Measurements from ENCODE around the gene VASH1.
A peak's percentile ranks its signal among the peaks of the same experiment; 100 is the strongest.
"Not testable (repeated sequence)": the region's sequence is repeated elsewhere in the genome, so short reads cannot be mapped to it uniquely, and the experiment has no call there.

Gene VASH1

DNA sequence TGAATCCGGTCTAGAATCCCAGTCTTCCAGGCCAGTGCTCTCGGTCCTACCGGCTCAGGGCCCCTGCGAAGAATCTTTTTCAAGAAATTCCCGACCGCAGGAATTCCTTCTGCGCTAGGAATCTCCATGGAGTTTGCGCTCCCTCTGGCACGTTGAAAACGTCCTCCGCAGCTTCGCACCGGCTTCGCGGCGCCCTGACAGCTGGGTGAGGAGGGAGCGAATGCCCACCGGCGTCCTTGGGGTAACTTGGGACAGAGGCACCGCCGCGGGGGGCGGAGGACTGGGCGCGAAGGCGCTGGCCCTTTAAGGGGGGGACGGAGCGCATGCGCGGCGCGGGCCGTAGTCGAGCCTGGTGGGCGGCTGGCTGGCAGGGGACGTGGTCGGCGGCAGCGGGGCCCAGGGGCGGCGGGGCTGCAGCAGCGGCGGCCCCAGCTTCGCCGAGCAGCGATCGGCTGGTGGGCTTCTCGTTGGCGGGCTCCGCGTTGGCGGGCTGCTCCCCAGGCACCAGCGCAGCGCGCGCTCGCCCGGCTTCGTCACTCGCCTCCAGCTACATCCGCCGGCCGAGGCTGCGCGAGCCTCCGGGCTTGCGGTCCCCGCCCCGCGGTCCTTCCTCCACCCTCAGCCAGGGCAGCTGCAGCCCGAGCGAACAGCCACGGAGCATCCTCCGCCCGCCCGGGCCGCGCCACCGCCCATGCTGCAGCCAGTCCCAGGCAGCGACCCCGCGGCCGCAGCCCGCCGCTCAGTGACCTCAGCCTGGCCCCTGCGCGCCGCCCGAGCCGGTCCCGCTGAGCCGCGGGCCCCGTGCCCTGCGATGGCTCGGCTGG, at the start of gene VASH1:
TSS of gene VASH1 (plus strand) at position 333 of the 824 bp plus-strand sequence. CDS start 1,354 bp downstream, outside the sequence.
- peak; percentile 87 for DNase-seq

DNA sequence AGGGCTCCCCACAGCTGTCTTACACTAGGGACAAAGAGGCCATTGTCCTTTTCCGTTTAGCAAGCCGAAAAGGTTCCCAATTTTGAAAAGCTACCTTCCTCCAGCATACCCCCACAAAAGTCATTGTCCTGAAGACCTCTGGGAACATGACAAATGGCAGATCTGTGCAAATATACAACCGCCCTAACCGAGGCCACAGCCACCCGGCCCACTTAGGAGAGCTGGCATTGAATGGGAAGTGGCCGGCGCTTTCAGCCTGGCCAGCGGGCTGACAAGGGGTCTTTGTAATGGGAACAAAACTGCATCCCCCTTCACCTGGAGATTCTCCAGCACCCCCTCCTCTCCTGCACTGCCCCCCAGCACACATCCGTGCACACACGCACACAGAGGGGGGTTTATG, 48.1 kb upstream of the VASH1 start:
- DNase-seq = no peak

DNA sequence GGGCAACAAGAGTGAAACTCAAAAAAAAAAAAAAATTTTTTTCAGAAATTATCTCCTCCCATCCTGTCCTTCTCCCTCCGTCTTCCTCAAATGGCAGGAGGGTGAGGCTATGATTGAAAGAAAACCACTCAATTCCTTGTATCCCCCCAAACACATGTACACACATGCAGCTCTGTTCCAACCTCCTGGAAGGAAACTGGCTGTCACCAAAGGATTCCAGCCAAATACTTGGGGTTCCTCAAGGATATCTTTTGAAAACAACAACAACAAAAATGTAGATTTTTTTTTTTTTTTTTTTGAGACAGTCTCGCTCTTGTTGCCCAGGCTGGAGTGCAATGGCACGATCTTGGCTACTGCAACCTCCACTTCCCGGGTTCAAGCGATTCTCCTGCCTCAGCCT, 46.8 kb upstream of the VASH1 start:
- DNase-seq = no peak

DNA sequence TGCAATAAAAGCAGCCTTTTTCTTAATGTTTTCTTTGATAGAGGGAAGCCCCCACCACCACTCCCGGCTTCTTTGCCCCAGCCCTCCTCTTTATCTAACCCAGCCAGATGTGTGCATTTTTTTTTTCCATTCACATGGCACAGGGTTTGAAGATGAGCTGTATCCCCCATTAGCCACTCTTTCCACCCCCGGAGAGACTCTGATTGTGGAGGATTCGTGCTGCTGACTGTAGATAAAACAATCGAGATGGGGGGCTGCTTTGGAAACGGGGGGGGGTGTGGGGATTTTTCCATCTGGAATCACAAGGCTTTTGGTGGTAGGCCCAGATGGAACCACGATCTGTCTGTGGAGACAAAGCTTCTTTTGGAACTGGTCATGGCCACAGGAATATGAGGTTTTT, 46.2 kb upstream of the VASH1 start:
- no peak for DNase-seq

DNA sequence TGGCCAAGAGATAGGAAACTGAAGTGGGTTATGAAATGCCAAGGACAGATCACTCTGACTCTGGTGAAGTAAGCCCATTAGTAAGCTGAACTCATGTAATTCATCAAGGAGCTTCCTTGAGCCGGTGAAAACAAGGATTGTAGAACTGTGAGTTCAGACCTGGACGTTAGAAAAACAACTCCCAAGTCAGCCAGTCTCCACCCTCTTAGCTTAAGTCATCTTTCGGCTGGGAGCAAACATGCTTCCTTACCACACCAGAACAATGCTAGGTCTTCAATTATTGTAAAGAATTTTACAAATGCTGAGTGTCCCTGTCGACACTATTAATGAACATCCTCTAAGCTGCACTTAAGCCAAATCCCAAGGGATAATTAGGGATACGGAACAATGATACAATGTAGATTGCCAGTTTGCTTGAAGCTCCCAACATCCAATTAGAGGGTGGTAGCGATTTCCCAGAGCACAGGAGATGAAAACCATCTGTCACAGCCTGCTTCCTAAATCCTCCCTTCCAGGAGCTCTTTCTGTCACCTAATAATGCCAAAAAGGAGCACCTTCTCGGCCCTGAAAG, 45.7 kb upstream of the VASH1 start:
- DNase-seq = peak; percentile 99

DNA sequence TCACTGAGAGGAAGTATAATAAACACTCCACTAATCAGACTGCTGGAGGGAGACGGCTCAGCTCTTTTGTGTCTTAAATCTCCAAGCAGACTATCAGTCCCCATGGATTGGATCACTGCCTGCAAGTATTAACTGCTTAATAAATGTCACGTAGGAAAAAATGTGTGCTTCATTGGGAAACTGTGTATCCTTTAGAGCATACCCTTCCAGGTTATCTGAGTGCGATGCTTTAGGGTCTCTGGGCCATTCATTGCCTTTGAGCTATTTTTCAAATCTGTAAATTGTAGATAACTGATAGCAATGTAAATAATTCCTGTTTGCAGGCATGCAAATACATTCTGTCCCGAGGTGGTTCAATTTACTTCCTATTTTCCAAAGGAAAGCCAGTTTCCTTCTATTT, 45.0 kb upstream of the VASH1 start:
- DNase-seq = no peak

DNA sequence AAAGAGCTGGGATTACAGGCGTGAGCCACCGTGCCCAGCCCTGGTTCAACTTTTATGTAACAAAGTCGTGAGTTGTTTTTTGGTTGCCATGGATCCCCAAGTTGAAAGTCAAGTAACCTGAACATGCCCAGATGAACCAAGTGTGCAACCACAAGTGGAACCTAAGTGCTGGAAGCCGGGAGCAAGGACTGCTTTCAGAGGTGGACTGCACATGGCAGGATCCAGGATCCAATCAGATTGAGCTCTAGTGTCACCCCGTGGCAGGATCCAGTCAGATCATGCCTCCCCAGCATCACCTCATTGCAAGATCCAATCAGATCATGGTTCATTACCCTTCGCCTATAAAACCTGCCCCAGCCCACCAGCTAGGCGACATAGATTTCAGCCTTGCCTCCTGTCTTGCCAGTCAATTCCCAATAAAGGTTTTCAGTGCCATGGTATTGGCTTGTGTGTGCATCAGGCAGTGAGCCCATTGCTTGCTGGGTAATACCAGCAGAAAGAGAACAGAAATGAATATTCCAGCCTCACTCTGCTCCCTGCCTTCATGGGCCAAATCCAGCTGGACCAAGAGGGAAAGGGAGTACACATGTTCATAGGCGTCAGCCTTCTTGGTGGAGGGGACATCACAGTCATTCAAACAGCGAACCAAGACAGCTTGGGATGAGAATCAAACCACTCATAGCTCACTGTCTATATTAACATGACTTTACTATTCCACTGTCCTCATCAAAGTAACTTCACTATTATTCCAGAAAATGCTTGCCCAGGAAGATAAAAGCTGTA, 43.6 kb upstream of the VASH1 start:
- DNase-seq = no peak

DNA sequence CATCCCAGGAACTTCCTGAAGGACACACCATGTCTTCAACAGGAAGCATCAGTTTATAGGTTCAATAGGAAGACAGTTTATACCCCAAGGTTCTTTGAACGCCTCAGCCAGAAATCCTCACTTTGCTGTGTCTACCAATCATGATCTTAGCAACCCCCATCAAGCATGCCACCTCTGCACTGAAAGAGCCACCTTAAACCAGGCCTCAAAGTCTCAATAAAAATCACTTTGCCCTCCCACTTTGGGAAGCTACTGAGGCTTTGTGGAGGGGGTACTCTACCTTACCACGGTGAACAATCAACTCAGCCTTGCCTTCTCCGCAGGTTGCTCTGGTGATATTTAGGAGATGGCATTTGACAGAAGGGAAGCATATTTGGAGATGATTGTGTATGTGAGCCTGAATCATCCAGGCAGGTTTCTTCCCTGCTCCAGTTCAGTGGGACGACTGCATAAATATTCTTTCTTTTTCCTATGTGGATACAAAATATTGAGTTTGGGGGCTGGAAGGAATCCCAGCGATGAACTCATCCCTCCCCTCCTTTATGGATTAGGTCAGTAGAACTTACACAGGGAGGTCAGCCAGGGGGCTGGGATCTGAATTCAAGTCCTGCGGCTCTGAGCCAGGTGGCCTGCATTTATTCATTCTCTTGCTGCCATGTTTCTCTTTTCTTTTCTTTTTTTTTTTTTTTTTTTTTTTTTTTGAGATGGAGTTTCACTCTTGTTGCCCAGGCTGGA, 42.8 kb upstream of the VASH1 start:
- DNase-seq = no peak

DNA sequence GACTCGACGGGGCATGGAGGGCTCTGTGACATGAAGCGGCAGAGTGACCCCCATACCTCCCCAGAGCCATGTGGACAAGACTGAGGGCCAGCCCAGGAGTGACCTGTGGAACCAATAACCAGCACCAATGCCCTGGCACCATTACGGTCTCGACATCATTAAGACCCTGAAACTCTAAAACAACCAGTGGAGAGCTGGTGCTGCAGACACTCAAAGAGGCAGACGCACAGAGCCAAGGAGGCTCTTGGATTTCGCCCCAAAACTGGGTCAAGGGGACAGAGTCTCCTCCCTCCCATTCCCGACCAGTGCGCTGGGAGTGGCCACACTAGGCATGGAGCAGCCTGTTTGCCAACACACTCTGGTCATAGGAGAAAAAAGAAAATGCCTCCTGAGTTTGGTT, 41.6 kb upstream of the VASH1 start:
- no peak for DNase-seq

DNA sequence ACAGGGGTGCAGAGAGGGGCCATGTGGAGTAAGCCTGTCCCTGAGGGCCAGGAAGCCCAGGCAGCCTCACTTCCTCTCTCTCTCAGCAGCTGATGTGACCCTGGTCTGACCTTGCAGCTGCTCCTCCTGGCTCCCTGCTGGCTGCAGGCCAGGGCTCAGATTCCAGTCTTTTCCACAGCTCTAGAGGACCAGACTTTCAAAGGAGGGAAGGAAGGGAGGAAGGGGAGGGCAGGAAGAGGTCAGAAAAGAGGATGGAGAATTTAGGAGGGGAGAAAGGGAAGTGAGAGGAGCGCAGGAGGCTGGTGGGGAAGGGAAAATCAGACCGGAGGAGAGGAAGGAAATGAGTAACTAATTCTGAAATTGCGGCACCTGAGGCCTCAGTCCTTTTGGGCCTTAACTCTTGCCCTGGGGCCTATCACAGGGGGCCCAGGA, 40.9 kb upstream of the VASH1 start:
- peak; percentile 92 for DNase-seq

DNA sequence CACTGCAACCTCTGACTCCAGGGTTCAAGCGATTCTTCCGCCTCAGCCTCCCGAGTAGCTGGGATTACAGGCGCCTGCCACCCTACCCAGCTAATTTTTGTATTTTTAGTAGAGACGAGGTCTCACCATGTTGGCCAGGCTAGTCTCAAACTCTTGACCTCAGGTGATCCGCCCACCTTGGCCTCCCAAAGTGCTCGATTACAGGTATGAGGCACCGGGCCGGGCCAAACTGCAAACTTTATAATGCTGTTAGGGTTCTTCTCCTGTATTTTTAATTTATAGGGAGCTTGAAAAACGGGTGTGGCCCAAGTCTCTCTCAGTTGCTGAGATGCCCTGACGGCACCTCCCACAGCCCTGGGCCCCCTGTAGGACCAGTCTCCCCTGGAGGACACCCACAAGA, 39.8 kb upstream of the VASH1 start:
- not testable (repeated sequence) for DNase-seq

DNA sequence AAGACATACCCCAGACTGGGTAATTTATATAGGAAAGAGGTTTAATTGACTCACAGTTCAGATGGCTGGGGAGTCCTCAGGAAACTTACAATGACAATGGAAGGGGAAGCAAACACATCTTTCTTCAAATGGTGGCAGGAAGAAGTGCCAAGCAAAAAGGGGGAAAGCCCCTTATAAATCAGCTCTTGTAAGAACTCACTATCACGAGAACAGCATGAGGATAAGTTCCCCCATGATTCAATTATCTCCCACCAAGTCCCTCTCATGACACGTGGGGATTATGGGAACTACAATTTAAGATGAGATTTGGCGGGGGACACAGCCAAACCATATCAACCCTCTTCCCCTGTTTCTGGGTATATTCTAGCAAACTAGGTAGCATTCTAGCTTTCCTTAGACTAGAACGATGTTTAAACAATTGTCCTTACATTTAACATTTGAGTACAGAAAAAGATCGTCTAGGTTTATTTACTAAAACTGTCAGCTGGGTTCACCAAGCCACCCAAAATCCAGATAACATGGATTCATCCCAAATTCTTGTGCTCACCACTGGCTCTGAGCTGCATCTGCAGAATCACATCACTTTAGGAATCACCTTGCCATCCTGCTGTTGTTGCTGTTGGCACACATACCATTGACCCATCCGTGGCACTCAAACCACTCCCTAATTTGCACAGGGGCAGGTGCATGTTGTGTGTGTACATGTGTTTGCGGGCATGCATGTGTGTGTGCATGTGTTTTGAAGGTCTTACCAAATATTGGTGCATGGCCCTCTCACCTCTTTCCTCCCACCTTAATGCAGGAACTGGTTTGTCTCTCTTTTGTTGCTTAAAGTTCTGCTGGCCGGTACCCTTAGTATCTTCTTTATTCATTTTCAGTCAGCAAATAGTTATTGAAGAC, 36.4 kb upstream of the VASH1 start:
- DNase-seq = no peak

DNA sequence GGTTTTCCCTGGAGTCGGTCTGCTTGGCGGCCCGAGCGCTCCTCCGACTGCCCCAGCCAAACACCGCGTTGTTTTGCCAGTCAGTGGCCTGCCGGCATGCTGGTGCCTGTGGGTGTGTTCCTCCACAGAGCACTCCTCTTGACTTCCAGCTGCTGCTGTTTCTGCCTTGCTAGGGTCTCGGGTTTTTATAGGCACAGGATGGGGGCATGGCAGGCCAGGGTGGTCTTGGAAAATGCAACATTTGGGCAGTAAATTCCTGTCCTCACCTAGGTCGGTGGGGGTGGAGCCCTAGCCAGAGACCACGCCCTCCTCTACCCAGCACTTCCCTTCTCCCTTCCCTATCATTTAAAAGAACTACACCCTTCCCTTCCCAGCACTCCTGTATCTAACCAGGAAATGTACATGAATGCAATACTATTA, 34.7 kb upstream of the VASH1 start:
- DNase-seq = no peak

DNA sequence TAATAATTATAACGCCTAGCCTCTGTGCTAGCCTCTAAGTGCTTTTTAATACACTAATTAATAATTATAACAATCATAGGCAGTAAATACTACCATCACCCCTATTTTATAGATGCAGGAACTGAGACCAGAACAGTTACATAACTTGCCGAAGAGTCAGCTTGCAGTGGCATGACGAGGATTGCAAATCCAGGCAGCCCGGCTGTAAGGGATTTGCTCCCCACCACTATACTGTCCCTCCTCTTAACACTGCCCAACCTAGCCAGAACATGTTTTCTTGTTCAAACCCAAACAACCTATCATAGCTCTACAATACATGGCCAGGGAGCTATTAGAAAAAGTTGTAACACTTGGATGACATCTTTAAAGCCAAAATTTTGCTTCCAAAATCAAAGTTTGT, 33.9 kb upstream of the VASH1 start:
- no peak for DNase-seq

DNA sequence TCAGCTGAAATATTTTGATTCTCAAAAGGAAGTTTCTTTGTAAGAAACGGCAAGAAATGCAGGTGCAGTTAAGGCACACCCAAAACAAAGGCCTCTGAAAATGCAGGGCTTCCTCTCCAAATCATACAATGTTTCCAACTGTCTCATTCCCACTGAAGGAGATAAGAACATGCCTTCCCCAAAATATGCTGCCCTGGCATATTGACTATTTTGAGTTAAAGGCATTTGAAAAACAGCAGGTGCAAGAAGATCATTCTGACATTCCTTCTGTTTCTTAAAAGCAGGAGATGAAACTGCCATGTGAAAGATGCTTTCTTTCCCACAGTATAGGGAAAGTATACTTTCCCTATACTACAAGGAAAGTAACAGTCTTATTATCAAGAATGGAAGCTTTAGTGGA, 33.4 kb upstream of the VASH1 start:
- no peak for DNase-seq

DNA sequence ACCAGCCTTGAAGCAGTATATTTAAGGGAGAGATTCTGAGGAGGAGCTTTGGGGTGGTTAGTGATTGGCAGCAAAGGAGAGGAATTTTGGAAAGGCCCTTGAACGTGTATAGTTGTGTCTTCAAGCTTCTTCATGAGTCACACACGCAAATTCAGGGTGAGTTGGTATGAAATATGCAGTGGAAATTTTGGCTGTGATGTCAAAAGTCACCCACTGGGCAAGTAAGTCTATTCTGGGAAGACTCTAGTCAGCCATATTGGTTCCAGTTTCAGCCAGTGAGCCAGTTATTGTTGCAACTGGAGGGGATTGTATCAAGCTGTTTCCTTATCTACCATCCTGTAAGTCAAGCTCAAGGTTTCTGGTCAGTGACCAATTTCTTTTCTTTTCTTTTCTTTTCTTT, 32.0 kb upstream of the VASH1 start:
- DNase-seq = no peak

DNA sequence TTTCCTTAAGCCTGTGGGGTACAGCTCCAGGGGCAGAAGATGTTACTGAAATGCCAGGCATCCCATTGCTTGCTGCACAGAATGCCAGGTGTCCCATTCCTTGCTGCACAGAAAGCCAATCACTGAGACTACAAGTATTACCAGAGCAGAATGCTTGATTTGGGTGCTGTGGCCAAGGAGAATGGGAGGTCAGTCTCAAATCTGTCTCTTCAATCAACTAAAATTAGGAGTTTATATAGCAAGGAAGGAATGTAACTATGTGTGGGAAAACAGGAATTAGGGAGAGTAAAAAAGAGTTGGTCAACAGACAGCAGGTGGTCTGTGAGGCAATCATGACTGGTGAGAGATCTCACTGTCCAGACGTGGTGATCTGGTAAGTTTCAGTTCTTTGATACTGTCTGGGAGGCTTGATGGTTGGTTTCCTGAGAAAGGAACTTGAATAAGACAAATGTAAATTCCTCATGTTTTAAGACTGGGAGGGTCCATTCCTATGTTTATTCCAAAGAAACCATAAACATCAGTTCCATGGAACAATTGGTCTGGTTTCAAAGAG, 31.2 kb upstream of the VASH1 start:
- no peak for DNase-seq

DNA sequence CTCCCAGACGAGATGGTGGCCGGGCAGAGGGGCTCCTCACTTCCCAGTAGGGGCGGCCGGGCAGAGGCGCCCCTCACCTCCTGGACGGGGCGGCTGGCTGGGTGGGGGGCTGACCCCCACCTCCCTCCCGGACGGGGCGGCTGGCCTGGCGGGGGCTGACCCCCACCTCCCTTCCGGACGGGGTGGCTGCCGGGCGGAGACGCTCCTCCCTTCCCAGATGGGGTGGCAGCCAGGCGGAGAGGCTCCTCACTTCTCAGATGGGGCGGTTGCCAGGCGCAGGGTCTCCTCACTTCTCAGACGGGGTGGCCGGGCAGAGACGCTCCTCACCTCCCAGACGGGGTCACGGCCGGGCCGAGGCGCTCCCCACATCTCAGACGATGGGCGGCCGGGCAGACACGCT, 26.8 kb upstream of the VASH1 start:
- DNase-seq = not testable (repeated sequence)

DNA sequence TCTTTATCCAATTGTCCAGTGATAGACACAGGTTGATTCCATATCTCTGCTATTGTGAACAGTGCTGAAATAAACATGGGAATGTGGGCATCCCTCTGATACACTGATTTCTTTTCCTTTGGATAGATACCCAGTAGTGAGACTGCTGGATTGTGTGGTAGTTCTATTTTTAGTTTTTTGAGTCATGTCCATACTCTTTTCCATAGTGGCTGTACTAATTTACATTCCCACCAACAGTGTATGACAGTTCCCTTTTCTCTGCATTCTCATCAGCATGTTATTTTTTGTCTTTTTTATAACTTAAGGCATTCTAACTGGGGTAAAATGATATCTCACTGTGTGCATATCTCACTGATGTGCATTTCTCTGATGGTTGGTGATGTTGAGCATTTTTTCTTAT, 24.8 kb upstream of the VASH1 start:
- no peak for DNase-seq

DNA sequence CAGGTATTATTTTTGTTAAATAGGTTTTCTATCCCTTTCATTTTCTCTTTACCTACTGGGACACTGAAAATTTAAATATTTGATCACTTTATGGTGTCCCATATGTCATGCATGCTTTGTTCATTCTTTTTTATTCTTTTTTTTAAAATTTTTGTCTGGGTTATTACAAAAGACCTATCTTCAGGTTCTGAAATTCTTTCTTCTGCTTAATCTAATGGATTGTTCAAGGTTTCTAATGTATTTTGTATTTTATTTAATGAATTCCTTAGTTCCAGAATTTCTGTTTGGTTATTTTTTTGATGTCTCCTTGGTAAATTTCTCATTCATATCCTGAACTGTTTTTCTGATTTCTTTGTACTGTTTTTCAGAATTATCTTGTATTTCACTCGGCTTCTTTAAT, 20.2 kb upstream of the VASH1 start:
- no peak for DNase-seq

DNA sequence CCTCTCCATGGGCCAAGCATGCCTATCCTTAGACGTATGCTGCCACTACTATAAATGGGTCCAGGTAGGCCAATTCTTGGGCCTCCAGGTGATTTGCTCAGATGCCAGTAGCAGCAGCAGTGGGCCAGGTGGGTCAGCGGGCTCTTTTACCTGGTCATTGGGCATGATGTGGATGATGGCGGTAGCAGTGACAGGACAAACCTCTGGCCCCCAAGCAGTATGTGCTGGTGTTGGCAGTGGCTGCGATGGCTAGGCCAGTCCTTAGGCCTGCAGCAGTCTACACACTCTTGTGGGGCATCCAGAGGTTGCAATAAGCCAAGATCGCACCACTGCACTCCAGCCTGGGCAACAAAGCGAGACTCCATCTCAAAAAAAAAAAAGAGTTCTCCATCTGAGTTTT, 19.1 kb upstream of the VASH1 start:
- no peak for DNase-seq

DNA sequence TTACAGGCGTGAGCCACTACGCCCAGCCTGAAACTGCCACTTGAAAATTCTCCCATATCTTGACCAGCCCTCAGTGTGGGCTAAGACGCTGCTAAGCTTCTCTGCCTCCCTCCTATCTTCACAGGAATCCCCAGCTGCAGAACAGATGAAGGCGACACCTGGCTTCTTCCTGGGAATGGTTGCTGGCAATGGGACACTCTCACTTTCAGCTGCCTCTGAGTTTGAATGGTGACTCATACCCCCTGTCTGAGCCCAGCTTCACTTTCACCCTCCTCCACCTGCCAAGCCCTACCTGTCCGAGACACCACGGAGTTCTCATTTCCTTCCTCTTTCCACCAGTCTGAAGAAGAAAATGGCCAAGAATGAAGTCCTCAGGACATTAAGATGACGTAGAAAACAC, 18.3 kb upstream of the VASH1 start:
- DNase-seq = no peak
